Ishikawa (cell line): ENCODE data around the gene WDFY2.

ENCODE experiments used
- CEBPB ChIP-seq: IDR thresholded peaks from 2 replicates; pipeline ENCODE4 v1.6.1; 2012
- CREB1 ChIP-seq: IDR thresholded peaks from 2 replicates; pipeline ENCODE4 v1.6.1; 2012; ENCODE audit warnings: low read depth
- EGR1 ChIP-seq: IDR thresholded peaks from 2 replicates; pipeline ENCODE4 v1.6.1; 2012
- EP300 ChIP-seq: IDR thresholded peaks from 2 replicates; pipeline ENCODE4 v1.6.1; 2012; ENCODE audit warnings: borderline replicate concordance
- FOXM1 ChIP-seq: IDR thresholded peaks from 2 replicates; pipeline ENCODE4 v1.6.1; 2012; ENCODE audit warnings: low read depth, borderline replicate concordance
- MAX ChIP-seq: IDR thresholded peaks from 2 replicates; pipeline ENCODE4 v1.6.1; 2012
- NFIC ChIP-seq: IDR thresholded peaks from 2 replicates; pipeline ENCODE4 v1.6.1; 2012
- RAD21 ChIP-seq: IDR thresholded peaks from 2 replicates; pipeline ENCODE4 v1.6.1; 2012; ENCODE audit warnings: low read depth
- REST ChIP-seq: IDR thresholded peaks from 2 replicates; pipeline ENCODE4 v1.6.1; 2012; ENCODE audit warnings: low read depth, mild to moderate bottlenecking
- USF1 ChIP-seq: IDR thresholded peaks from 2 replicates; pipeline ENCODE4 v1.6.1; 2012
- ZBTB7A ChIP-seq: IDR thresholded peaks from 2 replicates; pipeline ENCODE4 v1.6.1; 2012; ENCODE audit warnings: low read depth

GRCh38 chr13:51581148-51581820 is 3.0 kb upstream of the WDFY2 start:
- TF ChIP-seq REST: no peak
- TF ChIP-seq USF1: no peak
- TF ChIP-seq EGR1: no peak
- no peak for TF ChIP-seq CEBPB
- no peak for TF ChIP-seq NFIC
- no peak for TF ChIP-seq FOXM1
- no peak for TF ChIP-seq EP300
- TF ChIP-seq RAD21: no peak
- no peak for TF ChIP-seq MAX
- TF ChIP-seq ZBTB7A: no peak
- no peak for TF ChIP-seq CREB1
